Measurements from ENCODE around the gene GCC2.

DNA sequence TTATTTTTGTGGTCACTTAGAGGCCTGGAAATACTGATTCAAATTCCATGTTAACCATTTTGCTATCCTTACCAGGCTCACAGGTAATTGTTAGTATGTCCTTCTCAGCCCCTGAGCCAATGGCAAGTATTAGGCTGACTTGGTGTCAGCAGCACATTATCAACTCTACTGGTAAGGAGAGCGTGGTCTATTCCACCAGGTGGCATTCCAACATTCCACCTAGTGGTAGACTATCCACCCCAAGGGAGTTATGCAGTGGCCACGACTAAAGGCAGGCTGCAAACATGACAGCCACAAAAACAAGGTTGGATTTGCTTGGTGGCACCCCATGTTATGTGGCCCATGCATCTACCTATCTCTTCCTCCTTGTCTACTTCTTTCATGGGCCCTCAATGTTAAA, 31.8 kb upstream of the GCC2 start:
- TF ChIP-seq CTCF (IDR thresholded peaks at IDR 0.05; ENCODE audit: insufficient read depth, low read depth, low read length), result no peak
- no peak for TF ChIP-seq EZH2 (IDR thresholded peaks at IDR 0.05; ENCODE audit: insufficient read depth, low read length)
